MCF 10A (cell line): ENCODE data around the gene EFCAB9. TPM values are rescaled to one million over a fixed set of nuclear protein-coding genes. Genes with fewer than 3 reads are reported as not detected.

ENCODE experiments used
- BruUV-seq: library from RNA; stranded (reverse); fragments of 400-500 nt; replicated peaks from 2 replicates; lab custom pipeline; 2021; lab: Mats Ljungman, UMichigan
- CTCF ChIA-PET: fragments of 300-600 bp; sonication (Branson Sonifier 250); formaldehyde crosslinking; extraction: SDS; loops from one replicate; lab custom pipeline; 2021; ENCODE audit warnings: antibody characterized with exemption, inconsistent platforms; lab: Yijun Ruan, JAX
- POLR2A ChIA-PET: fragments of 300-600, 350-650 bp; sonication (Branson Sonifier 250); formaldehyde crosslinking; extraction: SDS; loops from one replicate; lab custom pipeline; 2020; ENCODE audit warnings: antibody characterized with exemption, inconsistent platforms; lab: Yijun Ruan, JAX
- DNase-seq: peaks from one replicate; pipeline ENCODE4 v3.0.0-alpha.2; 2018; ENCODE audit not compliant: unreplicated experiment
- H3K27ac Mint-ChIP-seq: one replicate; pipeline ENCODE4 v1.8.0; 2022; ENCODE audit warnings: mild to moderate bottlenecking, low read depth, mixed read lengths; ENCODE audit not compliant: unreplicated experiment
- H3K27me3 Mint-ChIP-seq: one replicate; pipeline ENCODE4 v1.8.0; 2022; ENCODE audit warnings: mixed read lengths; ENCODE audit not compliant: insufficient read depth, unreplicated experiment
- H3K36me3 Mint-ChIP-seq: one replicate; pipeline ENCODE4 v1.8.0; 2022; ENCODE audit warnings: mild to moderate bottlenecking, moderate library complexity, mixed read lengths; ENCODE audit not compliant: insufficient read depth, unreplicated experiment
- H3K4me1 Mint-ChIP-seq: one replicate; pipeline ENCODE4 v1.8.0; 2022; ENCODE audit warnings: mixed read lengths; ENCODE audit not compliant: insufficient read depth, unreplicated experiment
- H3K4me3 Mint-ChIP-seq: one replicate; pipeline ENCODE4 v1.8.0; 2022; ENCODE audit warnings: mild to moderate bottlenecking, moderate library complexity, mixed read lengths; ENCODE audit not compliant: unreplicated experiment
- H3K9me3 Mint-ChIP-seq: one replicate; pipeline ENCODE4 v1.8.0; 2022; ENCODE audit warnings: mixed read lengths; ENCODE audit not compliant: unreplicated experiment
- CTCF ChIP-seq: fragments of 200-600 bp; IDR thresholded peaks from one replicate; pipeline ENCODE4 v1.8.0; 2022; ENCODE audit warnings: antibody characterized with exemption, mild to moderate bottlenecking; ENCODE audit not compliant: unreplicated experiment
- intact Hi-C: fragments of 100-400 bp; cut with micrococcal nuclease; formaldehyde crosslinking; loops from 2 replicates; pipeline ENCODE4 v1.14.1; 2022
- total RNA-seq: library from RNA; stranded (reverse); gene quantifications from 2 replicates; pipeline ENCODE4 v1.2.3, GENCODE V29; 2022

Gene EFCAB9
- total RNA-seq, 1 experiment from 2014 or later = not detected

- CTCF ChIA-PET = interaction anchor here (0.5 to 1.6 kb wide), 3 partner anchors 12 to 153 kb away, joined by 3 to 4 read pairs (median 3); no protein-coding TSS in a partner anchor
- no peaks in the 10 kb centered on the region for H3K27me3 Mint-ChIP-seq
- TF ChIP-seq CTCF = no peak
- intact Hi-C loops = no loop called here
- BruUV-seq = no TSS peak
- H3K27ac Mint-ChIP-seq = no peak overlapping the region
- no peaks in the 10 kb centered on the region for H3K9me3 Mint-ChIP-seq
- peaks cover 5% of the 10 kb centered on the region for H3K4me1 Mint-ChIP-seq
- no peak overlapping the region for H3K4me3 Mint-ChIP-seq
- POLR2A ChIA-PET = interaction anchor here (0.5 kb wide), 1 partner anchor 15 kb away, joined by 3 read pairs; no protein-coding TSS in a partner anchor
- H3K36me3 Mint-ChIP-seq = peaks cover 25% of the 10 kb centered on the region
- no peak for DNase-seq
Measured at GRCh38 chr5:172160506-172160905, 33.5 kb upstream of the EFCAB9 start.

- TF ChIP-seq CTCF = no peak
- peaks cover 10% of the 10 kb centered on the region for H3K36me3 Mint-ChIP-seq
- no peaks in the 10 kb centered on the region for H3K27me3 Mint-ChIP-seq
- CTCF ChIA-PET = interaction anchor here (0.6 to 1.1 kb wide), 4 partner anchors 21 to 164 kb away, joined by 3 to 5 read pairs (median 3); no protein-coding TSS in a partner anchor
- no peak overlapping the region for H3K4me3 Mint-ChIP-seq
- no TSS peak for BruUV-seq
- H3K9me3 Mint-ChIP-seq = no peaks in the 10 kb centered on the region
- intact Hi-C loops = no loop called here
- POLR2A ChIA-PET = interaction anchor here (1.1 kb wide), 1 partner anchor 250 kb away, joined by 3 read pairs; no protein-coding TSS in a partner anchor
- H3K4me1 Mint-ChIP-seq = peaks cover 5% of the 10 kb centered on the region
- H3K27ac Mint-ChIP-seq = no peak overlapping the region
- DNase-seq = no peak
Measured at GRCh38 chr5:172162323-172162986, 31.5 kb upstream of the EFCAB9 start.

- Mint-ChIP-seq H3K4me3 (no peak overlapping the region), H3K4me1 (peaks cover 5% of the 10 kb centered on the region), H3K27ac (no peak overlapping the region), H3K9me3 (no peaks in the 10 kb centered on the region), H3K36me3 (peaks cover 10% of the 10 kb centered on the region), H3K27me3 (no peaks in the 10 kb centered on the region)
- no peak for DNase-seq
- ChIA-PET POLR2A (interaction anchor here (1.1 kb wide), 1 partner anchor 251 kb away, joined by 3 read pairs; no protein-coding TSS in a partner anchor), CTCF (interaction anchor here (0.6 to 1.1 kb wide), 3 partner anchors 21 to 24 kb away, joined by 3 to 5 read pairs (median 3); no protein-coding TSS in a partner anchor)
- TF ChIP-seq CTCF = no peak
- intact Hi-C loops = no loop called here
- no TSS peak for BruUV-seq
Measured at GRCh38 chr5:172162987-172163343, 31.0 kb upstream of the EFCAB9 start.

- Mint-ChIP-seq H3K36me3 (peaks cover 10% of the 10 kb centered on the region), H3K27ac (no peak overlapping the region), H3K9me3 (no peaks in the 10 kb centered on the region), H3K27me3 (no peaks in the 10 kb centered on the region), H3K4me3 (no peak overlapping the region), H3K4me1 (peaks cover 5% of the 10 kb centered on the region)
- intact Hi-C loops = no loop called here
- no peak for TF ChIP-seq CTCF
- no TSS peak for BruUV-seq
- DNase-seq = no peak
- CTCF ChIA-PET = interaction anchor here (0.6 to 1.1 kb wide), 2 partner anchors 22 kb away, joined by 3 read pairs; no protein-coding TSS in a partner anchor
- POLR2A ChIA-PET = interaction anchor here (1.0 kb wide), 1 partner anchor 8 kb away, joined by 4 read pairs; no protein-coding TSS in a partner anchor
Measured at GRCh38 chr5:172163346-172163745, 30.6 kb upstream of the EFCAB9 start.
